GM18517 (cell line): ENCODE results near the gene PHRF1.

Experiments used
- ATAC-seq: cut with Tn5 transposase; IDR thresholded peaks from one replicate; pipeline ENCODE4 v1.9.1; 2021; ENCODE audit warnings: mild to moderate bottlenecking, moderate library complexity; ENCODE audit not compliant: unreplicated experiment

Gene PHRF1, protein sequence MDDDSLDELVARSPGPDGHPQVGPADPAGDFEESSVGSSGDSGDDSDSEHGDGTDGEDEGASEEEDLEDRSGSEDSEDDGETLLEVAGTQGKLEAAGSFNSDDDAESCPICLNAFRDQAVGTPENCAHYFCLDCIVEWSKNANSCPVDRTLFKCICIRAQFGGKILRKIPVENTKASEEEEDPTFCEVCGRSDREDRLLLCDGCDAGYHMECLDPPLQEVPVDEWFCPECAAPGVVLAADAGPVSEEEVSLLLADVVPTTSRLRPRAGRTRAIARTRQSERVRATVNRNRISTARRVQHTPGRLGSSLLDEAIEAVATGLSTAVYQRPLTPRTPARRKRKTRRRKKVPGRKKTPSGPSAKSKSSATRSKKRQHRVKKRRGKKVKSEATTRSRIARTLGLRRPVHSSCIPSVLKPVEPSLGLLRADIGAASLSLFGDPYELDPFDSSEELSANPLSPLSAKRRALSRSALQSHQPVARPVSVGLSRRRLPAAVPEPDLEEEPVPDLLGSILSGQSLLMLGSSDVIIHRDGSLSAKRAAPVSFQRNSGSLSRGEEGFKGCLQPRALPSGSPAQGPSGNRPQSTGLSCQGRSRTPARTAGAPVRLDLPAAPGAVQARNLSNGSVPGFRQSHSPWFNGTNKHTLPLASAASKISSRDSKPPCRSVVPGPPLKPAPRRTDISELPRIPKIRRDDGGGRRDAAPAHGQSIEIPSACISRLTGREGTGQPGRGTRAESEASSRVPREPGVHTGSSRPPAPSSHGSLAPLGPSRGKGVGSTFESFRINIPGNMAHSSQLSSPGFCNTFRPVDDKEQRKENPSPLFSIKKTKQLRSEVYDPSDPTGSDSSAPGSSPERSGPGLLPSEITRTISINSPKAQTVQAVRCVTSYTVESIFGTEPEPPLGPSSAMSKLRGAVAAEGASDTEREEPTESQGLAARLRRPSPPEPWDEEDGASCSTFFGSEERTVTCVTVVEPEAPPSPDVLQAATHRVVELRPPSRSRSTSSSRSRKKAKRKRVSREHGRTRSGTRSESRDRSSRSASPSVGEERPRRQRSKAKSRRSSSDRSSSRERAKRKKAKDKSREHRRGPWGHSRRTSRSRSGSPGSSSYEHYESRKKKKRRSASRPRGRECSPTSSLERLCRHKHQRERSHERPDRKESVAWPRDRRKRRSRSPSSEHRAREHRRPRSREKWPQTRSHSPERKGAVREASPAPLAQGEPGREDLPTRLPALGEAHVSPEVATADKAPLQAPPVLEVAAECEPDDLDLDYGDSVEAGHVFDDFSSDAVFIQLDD (N-terminal part only)

DNA sequence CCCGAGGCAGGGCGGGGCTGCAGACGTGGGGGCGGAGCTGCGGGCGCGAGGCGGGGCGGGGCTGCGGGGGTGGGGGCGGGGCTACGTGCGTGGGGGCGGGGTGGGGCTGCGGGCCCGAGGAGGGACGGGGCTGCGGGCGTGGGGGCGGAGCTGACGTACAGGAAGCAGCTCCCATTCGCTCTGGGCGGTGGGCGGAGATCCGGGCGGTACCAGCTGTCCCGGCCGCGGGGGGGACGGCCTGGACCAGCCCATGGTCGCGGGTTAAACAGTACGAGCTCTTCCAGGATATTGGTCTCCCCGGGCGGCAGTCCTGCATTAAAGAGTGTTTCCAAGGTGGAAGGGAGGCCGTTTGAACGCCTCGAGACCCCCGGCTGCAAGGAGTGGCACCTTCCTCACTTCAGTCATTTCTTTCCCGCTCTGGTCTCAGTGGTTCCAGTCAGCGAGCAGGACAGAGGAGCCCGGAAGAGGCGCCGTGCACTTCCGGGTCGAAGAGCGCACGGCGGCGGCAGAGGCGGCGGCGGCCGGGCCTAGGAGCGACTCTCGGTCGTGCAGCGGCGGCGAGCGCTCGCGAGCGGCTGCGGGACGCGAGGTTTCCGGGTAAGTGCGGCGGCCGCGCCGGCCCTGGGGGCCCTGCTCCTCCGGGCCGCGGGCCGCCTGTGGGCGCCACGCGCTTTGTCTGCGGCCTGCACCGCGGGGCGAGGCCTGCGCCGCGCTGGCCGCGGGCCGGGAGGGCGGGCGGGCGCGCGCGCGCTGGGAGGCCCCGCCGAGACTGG, at the start of gene PHRF1:
PHRF1 (plus strand) TSS at position 475 of the 773 bp plus-strand sequence. CDS start 5,043 bp downstream, outside the sequence.
- peak; percentile 91 for ATAC-seq

DNA sequence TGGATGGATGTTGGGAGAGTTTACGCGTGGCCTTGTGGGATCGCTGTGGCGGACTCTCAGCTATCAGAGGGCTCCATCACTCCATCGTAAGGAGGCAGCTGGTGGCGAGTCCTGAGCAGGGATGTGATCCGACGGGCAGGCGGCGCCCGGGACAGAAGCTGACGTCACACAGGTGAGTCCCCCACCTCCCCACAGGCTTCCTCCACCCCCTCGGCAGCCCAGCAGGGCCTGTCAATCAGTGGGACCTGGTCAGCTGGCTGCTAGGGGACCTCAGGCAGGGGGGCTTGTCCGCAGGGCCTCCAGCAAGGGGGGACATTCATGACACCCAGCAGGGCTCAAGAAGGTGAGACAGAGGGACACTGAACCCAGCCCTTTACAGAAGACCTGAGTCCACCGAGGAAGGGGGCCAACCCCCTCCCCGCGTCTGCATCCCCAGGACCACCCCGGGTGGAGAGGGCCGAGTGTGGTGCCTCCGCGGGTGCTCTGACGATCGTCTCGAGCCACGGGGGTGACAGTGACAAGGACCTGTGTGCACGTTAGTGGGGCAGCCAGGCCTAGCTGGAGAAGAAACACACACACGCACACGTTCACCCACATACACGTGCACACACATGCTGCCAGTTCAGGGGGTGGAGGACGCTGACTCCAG, 48.0 kb upstream of the PHRF1 start:
- no peak for ATAC-seq

DNA sequence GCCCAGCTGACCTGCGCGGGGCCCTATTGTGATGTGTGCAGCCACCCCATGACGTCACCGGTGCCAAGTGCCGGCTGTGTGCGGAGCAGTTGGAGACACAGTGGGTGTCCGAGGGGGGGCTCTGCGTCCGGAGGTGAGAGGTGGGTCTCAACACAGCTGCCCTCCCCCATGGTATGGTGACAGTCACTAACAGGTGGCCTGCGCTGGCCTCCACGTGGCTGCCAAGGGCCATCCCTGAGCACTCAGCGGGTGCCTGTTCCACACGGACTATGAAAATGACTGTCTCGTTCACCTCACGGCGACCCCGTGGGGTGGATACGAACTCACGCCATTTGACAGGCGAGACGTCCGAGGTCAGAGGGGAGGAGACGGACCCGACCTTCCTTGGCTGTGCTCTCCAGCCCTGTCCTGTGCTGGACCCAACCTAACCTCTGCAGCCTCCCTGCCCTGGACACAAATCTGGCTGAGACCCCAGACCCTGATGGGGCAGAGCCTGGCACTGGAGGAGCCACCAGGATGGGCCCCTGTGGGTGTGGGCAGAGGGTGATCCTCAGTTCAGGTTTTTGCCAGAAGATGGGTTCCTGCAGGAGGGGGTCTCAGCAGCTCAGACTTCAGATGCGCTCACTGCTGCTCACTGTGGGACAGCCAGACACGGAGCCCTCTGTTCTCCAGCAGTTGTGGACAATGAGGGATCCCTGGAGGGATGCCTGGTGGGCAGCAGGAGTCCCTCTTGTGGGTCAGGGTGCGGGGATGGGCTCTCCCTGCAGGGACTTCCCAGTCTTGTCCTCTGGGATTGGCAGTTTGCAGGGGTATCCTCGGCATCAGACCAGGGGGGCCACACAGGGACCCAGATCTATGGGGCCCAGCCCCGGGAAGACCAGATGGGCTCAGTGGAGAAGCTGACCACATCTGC, 47.2 kb upstream of the PHRF1 start:
- no peak for ATAC-seq

DNA sequence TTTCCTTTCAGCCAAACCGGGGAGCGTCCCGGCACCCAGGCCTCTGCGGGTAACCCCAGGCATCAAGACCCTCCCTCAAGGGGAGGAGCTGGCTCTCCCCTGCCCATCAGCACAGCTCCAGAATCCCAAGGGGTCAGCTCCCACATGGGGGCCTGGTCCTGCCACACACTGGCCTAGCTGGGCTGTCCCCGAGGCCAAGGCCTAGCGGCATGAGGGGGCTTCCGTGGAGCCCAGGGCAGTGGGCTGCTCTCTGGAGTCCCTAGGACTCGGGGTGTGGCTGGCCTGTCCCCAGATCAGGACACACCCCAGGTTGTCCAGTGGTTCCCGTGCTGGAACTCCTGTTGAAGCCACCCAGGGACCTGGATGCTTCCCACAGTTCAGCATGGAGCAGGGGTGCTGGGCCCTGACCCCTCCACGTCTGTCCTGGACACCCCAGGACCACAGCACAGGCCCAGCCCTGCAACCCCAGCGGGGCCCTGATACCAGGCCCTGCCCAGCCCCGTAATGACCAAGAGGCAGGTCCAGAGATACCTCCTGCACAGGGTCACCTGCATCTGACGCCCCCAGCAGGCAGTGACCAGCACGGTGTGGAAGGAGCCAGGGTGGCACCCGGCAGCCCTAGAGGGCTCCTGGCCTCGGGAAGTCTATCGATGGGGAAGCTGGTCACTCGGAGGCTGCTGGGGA, 46.4 kb upstream of the PHRF1 start:
- ATAC-seq: no peak

DNA sequence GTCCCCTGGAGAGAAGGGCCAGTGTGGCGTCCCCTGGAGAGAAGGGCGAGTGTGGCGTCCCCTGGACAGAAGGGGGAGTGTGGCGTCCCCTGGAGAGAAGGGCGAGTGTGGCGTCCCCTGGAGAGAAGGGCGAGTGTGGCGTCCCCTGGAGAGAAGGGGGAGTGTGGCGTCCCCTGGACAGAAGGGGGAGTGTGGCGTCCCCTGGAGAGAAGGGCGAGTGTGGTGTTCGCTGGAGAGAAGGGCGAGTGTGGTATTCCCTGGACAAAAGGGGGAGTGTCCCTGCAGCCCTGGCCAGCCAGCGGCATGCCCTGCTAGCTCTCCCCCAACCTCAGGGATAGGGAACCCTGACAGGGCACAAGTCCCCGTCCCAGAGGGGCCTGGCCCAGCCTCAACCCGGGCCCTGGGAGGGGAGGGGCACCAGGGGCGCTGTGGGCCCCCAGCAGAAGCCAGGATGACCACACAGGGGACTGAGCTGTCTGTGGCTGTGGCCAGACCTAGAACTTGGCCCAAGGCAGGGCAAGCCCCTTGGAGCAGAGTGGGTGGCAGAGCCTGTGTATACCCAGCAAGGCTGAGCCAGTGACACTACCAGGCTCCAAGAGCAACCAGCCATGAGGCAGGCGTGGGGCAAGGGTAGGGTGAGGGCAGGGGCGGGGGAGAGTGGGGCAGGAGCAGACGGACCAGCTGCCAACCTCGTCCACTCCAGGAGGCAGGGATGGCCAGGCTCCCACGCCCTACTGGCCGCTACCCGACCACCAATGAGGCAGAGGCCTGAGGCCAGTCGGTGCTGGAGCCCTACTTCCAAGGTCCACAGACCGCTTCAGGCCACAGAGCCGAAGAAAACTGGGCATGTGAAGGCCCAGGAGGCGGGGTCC, 45.1 kb upstream of the PHRF1 start:
- no peak for ATAC-seq

DNA sequence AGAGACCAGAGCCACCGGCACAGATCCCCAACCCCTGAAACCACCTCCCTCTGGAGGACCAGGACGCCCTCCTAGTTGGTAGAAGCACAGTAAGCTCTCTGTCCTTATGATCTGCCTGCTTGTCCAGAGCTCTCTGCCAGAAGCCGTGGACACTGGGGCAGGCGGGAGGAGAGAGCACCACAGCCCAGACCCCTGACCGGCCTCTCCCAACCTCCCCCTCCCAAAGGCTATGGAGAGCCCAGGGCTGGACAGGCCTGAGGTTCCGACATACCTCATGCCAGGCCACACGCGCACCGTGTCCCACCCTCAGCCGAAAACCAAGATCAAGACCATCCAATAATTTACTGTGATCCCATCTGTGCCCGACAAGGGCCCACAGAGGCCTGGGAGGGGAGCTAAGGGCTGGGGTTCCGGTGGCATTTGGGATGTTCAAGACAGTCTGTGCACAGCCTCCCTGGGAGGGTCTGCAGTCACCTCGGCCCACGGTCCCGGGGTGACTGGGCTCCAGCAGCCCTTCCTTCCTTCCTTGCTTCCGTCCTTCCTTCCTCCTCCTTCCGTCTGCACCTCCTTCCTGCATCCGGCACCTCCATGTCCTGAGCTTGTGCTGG, 44.2 kb upstream of the PHRF1 start:
- ATAC-seq: no peak

DNA sequence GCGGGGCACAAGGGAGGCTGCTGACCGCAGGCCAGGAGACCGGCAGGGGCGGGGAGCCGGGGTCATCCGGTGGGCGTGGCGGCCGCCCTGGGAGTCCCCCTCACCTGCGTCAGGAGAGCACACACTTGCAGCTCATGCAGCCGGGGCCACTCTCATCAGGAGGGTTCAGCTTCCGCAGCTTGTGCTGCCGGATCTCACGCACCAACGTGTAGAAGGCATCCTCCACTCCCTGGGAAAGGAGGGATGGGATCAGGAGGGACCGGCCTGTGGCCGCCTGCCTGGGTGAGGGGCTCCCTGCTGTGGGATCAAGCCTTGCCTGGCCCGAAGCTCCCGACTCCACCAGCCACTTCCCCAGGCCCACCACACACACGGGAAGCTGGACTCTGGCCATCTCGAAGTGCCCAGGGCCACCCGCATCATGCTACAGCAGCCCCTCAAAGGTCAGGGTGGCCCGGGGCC, 43.7 kb upstream of the PHRF1 start:
- ATAC-seq: no peak

DNA sequence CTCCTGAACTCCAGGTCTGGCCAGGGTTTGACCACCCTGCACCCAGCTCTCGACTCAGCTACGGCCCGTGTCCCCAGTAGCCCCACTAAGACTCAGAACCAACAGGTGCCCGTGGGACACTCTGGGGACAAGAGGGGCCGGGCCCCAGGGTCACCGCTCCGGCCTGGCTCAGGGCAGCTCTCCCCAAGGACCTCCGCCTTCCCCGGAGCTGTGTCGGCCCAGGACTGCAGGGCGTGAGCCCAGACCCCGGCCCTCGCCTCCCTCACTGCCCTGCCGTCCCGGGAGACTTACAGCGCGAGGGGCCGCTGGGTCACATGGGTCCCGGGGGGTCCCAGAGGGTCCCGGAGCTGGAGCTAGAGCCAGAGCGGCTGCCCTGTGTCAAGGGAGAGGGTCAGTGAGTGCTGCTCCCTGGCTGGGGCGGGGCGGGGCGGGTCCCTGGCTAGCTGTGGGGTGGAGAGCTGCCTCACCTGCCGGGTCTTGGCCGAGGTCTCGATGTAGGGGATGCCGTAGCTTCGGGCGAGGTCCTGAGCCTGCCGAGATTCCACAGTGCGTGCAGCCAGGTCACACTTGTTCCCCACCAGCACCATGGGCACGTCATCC, 43.2 kb upstream of the PHRF1 start:
- no peak for ATAC-seq

DNA sequence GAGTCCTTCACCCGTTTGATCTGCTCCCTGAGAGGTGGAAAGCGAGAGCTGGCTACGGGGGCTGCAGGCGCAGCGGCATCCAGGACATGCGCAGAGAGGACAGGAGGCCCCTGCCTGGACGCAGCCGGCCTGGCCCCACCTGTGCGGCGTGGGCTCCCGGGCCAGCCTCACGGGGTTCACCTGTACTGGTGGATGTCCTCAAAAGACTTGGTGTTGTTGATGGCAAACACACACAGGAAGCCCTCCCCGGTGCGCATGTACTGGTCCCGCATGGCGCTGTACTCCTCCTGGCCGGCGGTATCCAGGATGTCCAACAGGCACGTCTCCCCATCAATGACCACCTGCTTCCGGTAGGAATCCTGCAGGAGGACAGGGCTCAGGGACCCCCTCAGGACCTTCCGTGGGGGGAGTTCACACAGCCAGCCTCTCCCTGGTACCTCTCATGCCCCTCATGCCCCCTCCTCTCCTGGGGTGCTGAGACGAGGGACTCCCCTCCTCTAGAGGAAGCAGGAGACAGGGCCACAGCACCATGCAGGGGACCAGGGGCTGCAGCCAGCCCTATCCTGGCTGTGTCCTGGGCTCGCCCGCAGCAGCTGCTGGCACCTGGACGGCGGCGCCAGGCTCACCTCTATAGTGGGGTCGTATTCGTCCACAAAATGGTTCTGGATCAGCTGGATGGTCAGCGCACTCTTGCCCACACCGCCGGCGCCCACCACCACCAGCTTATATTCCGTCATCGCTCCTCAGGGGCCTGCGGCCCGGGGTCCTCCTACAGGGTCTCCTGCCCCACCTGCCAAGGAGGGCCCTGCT, 42.5 kb upstream of the PHRF1 start:
- no peak for ATAC-seq

DNA sequence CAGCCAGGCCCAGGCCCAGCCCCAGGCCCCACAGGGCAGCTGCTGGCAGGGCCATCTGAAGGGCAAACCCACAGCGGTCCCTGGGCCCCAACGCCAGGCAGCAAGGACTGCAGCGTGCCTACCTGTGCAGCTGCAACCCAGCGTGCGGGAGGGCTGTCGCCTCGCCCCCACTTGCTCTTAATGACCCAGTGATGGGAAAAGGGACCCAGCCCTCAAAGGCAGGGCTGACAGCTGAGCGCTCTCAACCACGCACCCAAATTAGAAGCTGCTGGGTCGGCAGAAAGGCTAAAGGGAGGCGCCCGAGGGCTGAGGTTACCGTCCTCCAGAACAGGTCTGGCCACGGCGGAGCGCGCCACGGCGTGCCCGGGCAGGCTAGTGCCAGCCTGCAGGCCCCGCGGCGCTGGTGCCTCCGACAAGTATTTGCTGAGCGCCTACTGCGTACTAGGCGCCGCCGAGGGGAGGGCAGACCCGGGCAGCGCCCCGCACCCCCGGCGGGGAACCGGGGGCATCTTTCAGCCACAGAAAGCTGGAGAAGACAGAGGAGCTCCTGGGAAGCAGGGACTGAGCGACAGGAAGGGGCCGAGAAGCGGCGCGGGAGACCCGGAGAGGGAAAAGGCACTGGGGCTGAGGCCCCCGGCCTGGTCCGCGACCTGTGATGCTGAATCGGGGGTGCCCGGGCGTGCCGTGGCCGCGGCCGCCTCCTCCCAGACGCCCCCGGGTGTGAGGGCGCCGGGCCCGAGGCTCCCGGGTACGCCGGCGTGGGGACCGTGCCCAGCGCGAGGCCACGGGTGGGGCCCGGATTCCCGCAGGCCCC, 41.7 kb upstream of the PHRF1 start:
- no peak for ATAC-seq

DNA sequence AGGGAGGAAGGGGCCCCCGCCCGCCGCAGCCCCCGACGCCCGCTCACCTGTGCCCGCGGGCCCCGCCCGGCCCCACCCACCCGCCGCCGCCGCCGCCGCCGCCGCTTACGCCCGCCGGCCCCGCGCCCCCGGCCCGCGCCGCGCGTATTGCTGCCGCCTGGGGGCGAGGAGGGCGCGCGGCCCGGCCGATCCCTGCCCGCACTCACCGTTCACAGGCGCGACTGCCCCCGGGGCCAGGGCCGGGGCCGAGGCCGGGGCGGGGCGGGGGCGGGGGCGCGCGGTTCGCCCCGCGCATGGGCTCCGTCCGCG, 41.1 kb upstream of the PHRF1 start:
- ATAC-seq: peak; percentile 1

DNA sequence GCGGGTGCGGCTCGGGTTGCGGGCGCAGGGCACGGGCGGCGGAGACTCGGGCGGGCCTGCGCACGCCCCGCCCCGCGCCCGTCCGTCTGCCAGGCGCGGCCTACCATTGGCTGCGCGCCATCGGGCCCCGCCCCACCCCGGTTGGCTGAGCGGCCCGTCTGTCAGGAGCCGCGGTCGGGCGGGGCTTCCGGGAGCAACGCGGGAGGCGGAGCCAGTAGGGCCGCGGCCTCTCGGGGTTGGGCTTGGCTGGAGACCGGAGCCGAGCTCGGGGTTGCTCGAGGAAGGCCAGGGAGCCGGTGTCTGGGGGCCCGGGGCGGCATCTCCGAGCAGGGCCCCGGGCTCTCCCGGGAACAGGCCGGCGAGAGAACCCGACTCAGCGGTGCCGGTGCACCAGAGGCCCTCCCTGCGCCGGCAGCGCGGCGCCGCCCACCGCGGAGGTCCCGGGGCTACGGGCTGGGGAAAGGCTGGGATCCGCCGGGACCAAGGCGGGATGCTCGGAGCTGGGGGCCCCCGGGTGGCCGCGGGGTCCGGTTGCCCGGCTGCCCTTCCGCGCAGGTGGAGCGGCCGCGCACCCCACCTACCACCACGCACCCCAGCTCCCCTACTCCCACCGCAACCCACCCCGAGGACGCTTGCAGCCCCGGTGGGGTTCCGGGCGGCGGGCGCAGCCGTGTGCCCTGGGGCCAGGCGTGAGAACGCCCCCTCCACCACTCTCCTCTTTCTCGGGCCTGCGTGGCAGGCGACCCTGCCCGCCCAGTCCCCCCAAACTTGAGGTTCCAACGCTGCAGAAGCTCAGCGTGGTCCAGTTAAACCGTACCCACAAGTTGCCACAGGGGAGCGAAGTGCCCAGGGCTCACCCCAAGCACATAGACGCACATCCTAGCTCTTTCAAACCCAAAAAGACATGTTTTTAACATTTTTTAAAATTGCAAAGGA, 40.5 kb upstream of the PHRF1 start, which contains the start of gene HRAS:
HRAS (minus strand) TSS at position 58 of the 936 bp plus-strand sequence.
- peak; percentile 53 for ATAC-seq

DNA sequence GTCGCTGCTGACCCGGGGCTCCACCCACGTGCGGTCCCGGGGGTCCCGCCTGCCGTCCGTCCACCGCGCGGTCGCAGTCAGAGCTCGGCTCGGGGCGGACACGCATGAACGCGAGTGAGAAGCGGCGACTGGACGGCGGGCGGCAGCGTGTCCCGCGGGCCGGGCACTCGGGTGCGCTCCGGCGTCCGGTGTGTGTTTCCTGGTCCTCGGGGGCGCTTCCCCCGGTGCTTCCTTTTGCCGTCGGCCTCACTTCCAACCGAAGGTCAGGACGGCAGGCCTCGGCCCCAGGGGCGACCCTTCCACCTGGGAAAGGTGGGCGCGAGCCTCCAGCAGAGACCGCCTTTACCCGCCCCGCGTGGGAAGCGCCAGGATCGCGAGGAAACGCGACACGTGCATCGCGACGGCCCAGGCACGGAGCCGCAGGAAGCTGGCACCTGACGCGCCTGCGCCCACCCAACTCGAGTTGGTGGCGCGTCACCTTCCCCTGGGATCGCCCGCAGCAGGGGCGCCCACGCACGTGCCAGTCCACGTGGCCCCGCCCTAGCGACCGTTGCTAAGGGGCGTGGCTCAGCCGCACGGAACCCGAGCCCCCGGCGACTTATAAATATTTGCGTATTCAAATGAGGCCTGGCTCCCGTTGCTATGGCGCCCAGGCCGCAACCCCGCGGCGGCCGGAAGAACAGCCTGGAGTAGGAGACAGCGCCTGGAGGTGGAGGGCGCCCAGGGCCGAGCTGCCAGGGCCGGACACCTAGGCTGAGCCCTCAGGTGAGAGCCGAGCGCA, 39.2 kb upstream of the PHRF1 start, which contains the start of gene LRRC56:
LRRC56 (plus strand) TSS at position 687 of the 781 bp plus-strand sequence. CDS start 3,158 bp downstream, outside the sequence.
- ATAC-seq: peak; percentile 58
